GM10847 (cell line): ENCODE results near the gene CUBN.

Experiments used
- POLR2A ChIP-seq: IDR thresholded peaks from 2 replicates; pipeline ENCODE4 v1.6.1; 2011; ENCODE audit not compliant: insufficient read length; ENCODE audit errors: extremely low read depth

The CUBN gene

DNA sequence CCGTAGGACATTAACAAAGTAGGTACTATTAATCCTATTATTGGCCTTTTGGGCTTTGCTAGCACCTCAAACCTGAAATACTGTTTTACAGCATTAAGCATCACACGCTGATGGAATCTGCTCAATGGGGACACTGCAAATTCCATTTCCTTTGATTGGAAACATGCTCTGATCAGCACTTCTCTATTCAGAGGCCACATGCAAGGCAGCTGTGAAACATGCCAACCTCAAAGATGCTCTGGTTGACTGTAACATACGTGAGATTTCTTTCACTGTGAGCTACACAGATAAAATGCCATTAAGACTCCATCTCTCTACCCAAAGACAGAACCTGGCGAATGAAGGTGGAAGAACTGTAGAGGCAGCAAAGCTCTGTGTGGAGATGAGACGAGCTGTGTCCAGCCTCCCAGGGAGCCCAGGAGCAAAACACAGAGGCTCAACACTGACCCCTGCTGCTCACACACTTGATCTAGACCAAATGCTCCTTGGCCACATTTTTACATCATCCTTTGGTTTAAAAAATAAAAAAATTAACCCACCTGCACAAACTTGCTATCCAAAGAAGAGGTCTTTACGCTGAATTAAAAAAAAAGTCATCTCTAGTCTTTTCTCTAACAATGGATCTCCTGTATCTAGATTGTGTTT is 320.4 kb downstream of the CUBN start:
- no peak for TF ChIP-seq POLR2A

DNA sequence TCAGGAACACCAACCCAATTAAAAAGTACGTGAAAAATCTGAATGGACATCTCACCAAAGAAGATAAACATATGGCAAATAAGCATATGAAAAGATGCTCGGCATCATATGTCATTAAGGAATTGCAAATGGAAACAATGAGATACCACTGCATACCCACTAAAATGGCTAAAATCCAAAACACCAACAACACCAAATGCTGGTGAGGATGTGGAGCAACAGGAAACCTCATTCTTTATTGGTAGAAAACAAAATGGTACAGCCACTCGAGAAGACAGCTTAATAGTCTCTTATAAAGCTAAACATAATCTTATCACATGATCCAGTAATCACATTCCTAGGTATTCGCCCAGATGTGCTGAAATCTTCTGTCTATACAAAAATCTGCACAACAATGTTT is 325.5 kb downstream of the CUBN start:
- no peak for TF ChIP-seq POLR2A

DNA sequence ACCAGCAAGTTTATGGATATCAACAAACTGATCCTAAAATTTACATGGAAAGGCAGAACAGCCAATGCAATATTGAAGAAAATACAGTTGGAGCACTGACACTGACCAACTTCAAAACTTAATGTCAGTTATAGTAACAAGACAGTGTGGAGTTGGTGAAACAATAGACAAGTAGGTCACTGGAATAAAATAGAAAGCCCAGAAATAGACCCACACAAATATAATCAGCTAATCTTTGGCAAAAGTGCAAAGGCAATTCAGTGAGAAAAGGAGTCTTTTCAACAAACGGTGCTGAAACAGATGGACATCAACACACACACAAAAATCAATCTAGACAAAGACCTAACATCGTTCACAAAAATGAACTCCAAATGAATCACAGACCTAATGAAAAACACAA is 326.1 kb downstream of the CUBN start:
- TF ChIP-seq POLR2A: no peak

DNA sequence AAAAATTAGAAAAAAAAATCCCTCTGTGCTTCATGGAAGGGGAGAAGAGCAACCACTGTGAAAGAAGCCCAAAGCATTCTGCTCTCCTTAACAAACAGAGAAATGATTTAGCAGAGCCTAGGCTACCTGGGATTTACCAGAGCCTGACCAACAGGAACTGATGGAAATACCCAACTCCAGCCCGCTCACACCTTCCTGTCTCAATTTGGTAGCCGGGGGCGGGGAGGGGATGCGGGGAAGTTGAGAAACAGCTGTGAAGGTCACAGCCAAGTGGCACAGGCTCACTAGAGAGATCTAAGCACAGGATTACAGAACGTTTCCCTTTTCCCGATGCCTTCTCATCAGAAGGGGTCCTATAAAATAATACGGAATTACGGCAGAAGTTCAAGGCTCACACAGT is 330.0 kb downstream of the CUBN start:
- no peak for TF ChIP-seq POLR2A

DNA sequence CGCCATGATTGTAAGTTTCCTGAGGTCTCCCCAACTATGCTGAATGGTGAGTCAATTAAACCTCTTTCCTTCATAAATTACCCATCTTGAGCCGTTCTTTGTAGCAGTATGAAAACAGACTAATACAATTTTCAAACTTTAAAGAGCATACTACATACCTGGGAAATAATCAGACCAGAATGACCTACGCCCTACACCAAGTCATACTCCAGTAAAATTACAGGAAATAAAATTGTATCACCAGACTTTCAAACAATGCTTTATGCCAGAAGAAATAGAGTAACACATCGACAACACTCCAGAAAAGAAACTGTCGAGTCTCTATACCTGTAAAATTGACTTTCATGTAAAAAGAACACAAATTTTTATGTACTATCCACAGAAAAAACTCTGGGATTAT is 331.0 kb downstream of the CUBN start:
- TF ChIP-seq POLR2A: no peak

DNA sequence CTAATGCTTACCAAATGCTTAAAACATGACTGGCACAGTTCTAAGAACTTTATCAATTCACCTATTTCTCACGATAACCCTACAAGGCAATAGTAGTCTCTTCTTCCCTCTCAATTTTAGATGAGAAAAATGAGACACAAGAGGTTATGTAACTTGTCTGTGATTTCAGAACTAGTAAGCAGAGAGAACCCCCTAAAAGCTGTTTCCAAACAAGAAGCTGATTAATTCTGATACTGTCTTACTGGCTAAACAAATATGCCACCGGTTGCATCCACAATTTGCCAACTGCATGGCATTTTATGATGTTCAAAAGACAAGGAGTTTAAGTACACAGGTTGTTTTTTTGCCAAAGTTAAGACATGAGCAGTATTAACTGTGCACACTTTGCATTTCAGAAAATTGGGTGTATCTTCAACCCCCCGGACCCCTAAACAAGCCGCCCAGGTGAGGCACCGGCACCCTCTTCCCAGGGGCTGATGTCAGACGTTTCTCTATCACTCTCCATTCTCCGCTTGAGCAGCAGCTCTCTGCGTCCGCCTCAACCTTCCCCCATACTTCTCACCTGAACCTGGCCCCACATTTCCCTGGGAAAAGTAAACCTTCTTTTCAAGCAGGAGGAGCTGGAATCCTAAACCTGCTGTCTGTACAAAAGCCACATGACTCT is 334.1 kb downstream of the CUBN start:
- TF ChIP-seq POLR2A: no peak

DNA sequence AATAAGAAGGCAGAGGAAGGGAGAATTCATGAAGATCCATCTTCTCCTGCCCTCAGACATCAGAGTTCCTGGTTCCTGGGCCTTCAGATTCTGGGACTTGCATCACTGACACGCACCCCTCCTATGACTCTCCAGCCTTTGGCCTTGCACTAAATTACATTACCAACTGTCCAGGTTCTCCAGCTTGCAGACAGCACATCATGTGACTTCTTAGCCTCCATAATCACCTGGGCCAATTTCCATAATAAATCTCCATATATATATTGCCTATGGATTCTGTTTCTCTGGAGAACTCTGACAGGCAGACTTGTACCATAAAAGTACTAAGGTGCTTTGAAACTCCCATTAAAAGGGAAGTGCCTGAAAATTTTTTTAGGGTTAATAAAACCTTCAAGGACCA is 335.6 kb downstream of the CUBN start:
- TF ChIP-seq POLR2A: no peak

DNA sequence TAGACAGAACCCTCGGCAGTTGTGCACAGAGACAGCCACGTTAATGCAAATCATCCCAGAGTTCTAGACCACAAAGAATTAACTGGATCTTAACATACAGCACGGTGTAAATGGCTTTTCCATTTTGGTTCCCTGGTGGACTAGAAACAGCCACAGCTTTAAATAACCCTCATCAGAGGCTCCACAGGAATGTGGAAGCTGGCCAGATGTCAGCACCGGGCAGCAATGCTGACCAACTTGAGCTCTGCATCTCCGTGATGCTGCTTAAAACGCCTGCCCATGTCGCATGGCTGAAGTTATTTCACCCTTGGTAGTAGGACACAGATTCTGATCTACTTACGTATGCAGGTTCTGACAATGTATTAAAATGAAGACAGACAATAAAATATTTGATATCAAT is 336.9 kb downstream of the CUBN start:
- TF ChIP-seq POLR2A: no peak

DNA sequence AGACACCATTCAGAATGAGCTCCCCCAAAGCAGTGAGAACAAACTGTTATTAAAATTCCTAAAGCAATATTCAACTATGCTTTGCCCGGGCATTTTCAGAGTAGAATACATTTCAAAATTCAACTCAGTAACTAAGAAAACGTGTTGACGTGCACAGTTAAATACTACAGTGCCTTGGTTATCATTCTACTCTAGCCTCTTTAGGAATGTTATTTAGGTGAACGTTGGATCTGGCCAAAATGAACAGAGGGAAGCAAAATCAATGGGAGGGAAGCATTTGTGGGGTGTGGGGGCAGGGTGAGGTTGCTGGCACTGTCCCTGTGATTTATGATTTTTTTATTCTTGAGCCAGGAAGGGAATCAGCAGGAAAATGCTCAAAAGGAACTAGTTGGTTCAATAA is 339.8 kb downstream of the CUBN start:
- no peak for TF ChIP-seq POLR2A

DNA sequence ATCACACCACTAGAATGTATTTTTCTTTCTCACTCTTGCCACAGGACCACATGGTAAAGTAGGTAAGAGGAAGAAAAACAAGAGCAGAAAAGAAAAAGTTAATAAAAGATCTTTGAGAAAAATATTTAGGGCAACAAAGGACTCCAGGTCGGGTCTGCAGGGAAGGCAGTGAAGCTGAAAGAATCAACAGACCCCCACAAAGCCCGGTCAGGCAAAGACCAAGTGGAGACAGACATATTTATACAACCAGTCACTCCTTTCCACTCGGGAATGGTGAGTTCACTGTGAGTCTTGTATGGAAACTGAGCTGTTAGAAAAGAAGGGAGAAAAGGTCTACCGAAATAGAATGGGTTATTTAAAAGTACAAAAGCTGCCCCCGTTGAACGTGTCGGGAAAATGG is 340.4 kb downstream of the CUBN start:
- no peak for TF ChIP-seq POLR2A

DNA sequence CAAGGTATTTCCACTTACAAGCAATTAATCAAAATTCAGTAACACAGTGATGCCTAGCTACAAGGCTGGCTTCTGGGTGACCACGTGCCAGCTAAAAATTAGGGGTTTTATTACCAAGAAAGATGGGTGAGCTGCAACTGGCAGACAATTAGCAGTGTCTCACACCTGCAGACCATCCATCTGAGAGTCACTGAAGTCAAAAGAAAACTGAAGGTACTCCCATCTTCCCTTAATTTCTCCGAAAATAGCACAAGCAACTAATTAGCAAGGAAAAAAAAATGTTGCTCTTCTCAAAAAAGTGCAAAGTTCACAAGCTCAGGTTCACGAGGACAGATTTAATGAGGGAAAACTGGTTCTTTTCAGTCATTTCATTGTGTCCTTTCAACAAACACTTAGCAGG is 340.8 kb downstream of the CUBN start:
- no peak for TF ChIP-seq POLR2A

DNA sequence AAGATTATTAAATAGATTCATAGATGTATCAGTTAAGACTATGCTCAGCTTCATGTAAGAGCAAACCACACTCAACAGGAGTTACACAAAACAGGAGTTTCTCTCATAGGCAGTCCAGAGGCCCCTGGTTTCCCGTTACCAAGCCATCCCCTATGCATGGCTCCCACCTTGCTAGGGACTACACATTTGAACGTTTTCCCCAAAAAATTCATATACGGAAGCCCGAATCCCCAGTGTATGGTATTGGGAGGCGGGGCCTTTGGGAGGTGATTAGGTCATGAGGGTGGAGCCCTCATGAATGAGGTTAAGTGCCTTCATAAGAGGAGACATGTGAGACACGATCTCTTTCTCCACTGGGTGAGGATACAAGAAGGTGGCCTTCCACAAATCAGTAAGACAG is 341.5 kb downstream of the CUBN start:
- TF ChIP-seq POLR2A: no peak

DNA sequence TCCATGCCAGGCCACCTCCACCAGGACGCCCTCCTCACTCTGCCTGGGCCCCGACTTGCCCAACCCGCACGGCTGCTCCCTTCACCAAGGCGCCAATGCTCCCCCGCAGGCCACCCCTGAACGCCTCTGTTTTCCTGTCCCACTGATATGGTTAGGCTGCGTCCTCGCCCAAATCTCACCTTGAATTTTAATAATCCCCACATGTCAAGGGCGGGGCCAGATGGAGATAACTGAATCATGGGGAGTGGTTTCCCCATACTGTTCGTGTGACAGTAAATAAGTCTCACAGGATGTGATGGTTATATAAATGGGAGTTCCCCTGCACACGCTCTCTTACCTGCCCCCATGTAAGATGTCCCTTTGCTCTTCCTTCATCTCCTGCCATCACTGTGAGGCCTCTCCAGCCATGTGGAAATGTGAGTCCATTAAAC is 342.2 kb downstream of the CUBN start:
- no peak for TF ChIP-seq POLR2A

DNA sequence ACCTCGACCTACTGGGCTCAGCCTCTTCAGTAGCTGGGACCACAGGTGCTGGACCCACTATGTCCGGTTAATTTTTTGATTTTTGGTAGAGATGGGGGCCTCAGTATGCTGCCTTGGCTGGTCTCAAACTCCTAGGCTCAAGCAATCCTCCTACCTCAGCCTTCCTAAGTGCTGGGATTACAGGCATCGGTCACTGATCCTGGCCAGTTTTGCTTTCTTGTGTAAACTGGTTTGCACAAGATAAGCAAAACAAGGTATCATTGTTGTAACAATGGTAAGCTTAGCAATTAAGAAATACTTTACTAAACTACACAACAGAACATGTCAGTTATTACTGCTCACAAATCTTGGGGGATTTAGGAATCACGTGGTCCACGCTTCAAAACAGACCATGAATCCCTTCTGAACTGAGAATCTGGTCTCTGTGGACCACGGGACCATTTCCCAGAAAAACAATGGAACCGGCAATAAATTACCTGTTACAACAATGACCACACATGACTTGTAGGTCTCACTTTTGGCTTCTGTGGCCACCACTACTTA is 349.2 kb downstream of the CUBN start:
- no peak for TF ChIP-seq POLR2A

DNA sequence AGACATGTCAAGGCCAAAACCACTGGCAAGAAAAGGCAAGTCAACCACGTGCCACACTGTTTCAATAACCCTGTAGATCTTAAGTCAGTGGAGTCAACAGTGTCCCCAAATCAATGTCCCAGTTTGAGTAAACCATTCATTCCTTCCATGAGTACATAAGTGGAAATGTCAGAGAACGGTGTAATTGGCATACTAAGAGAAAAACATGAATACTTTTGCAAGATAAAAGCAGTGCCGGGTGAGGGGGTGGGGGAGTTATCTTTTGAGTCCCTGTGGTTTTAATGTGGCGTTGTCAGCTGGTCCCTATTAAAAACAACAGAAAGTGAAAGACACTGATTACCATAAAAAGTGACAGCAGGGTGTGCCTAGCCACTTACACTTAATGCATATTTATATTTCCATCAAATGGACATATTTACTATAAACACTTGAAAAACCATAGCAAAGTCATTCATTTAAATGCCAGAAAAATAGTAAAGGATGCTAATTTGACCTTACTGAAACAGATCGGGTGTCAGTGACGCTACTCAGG is 350.2 kb downstream of the CUBN start:
- TF ChIP-seq POLR2A: no peak

DNA sequence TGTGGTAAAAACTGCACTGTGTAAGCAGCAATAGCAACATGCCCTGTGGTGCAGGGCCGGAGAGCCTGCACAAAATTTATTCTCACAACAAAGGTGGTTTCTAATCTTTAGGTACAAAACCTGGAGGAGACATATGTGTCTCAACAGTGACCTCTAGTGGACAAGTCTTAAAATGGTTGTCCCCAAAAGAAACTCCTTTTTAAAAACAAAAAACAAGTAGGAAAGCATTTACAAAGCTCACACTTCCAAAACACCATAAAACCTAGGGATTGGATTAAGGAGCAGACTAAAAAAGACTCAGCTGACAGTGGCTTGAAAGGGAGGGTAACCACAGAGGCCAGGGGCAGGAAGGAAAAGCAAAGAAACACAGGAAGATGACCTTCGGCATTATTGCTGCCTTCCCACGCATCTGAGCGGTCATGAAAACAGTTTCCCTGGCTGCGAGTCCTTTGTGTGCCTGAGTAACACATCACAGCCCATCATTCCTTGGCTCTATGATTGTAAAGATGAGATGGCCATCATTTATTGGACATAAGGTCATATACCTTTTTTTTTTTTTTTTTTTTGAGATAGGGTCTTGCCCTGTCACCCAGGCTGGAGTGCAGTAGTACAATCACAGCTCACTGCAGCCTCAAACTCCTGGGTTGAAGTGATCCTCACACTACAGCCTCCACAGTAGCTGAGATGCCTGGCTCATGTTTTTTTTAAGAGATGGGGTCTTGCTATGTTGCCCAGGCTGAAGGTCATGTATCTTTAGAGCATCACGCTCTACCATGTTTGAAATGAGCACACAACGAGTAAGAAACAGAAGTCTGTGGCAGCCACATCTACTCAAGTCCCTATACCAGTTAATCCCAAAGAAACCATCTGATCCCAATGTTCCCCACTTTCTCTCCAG is 351.9 kb downstream of the CUBN start:
- TF ChIP-seq POLR2A: no peak

DNA sequence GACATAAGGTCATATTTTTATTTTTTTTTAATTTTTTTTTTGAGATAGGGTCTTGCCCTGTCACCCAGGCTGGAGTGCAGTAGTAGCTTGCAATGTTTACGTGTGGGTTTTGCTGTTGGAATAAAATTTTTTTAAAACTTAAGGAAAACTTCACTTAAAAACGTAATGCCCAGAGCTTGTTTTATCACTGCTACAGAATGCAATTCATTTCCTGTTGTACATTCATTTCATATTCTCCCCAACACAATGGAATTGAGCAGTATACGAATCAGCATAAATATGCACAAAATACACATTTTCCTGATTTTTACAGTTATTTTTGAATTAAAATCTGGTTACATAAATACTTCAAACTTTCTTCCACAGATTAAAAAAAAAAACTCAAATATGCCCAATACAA is 352.7 kb downstream of the CUBN start:
- no peak for TF ChIP-seq POLR2A
